Liver (tissue), 9 donors: ENCODE data around the gene LY6G6C. TPM values are rescaled to one million over a fixed set of nuclear protein-coding genes. Genes with fewer than 3 reads are reported as not detected.
A peak's percentile ranks its signal among the peaks of the same experiment; 100 is the strongest.

ENCODE experiments used
- DNase-seq: peaks from one replicate; pipeline ENCODE4 v3.0.0-alpha.2; 2017; ENCODE audit warnings: low spot score
- H3K27ac ChIP-seq, 2 donors: one replicate each; pipeline ENCODE4 v1.7.0; 2013; ENCODE audit warnings: inconsistent platforms in 2 of 2, low read length in 2 of 2, control low read depth in 1 of 2, low read depth in 1 of 2, mild to moderate bottlenecking in 1 of 2
- H3K27me3 ChIP-seq, 4 donors: one replicate each; pipeline versions ENCODE4 v1.6.1 to v1.7.0; 2013; ENCODE audit warnings: low read length in 3 of 4, inconsistent platforms in 1 of 4, mild to moderate bottlenecking in 1 of 4, moderate library complexity in 1 of 4; ENCODE audit not compliant: control insufficient read depth in 4 of 4, insufficient read depth in 4 of 4
- H3K36me3 ChIP-seq, 4 donors: one replicate each; pipeline versions ENCODE4 v1.6.1 to v1.7.0; 2013; ENCODE audit warnings: low read length in 3 of 4, mild to moderate bottlenecking in 3 of 4, low read depth in 1 of 4, moderate library complexity in 1 of 4; ENCODE audit not compliant: control insufficient read depth in 4 of 4, insufficient read depth in 3 of 4
- H3K4me1 ChIP-seq, 4 donors: one replicate each; pipeline versions ENCODE4 v1.6.1 to v1.7.0; 2013; ENCODE audit warnings: low read length in 3 of 4, mild to moderate bottlenecking in 3 of 4, moderate library complexity in 1 of 4; ENCODE audit not compliant: control insufficient read depth in 4 of 4, insufficient read depth in 4 of 4
- H3K4me3 ChIP-seq, 3 donors: one replicate each; pipeline versions ENCODE4 v1.6.1 to v1.7.0; 2013; ENCODE audit warnings: low read length in 3 of 3, control low read depth in 1 of 3, low read depth in 1 of 3, mild to moderate bottlenecking in 1 of 3
- H3K9ac ChIP-seq, 2 donors: one replicate each; pipeline ENCODE4 v1.7.0; 2013; ENCODE audit warnings: low read length in 2 of 2, mild to moderate bottlenecking in 2 of 2, moderate library complexity in 2 of 2, control low read depth in 1 of 2, low read depth in 1 of 2
- H3K9me3 ChIP-seq, 4 donors: one replicate each; pipeline versions ENCODE4 v1.6.1 to v1.7.0; 2013; ENCODE audit warnings: low read length in 3 of 4; ENCODE audit not compliant: control insufficient read depth in 4 of 4
- ATF3 ChIP-seq: IDR thresholded peaks from 2 replicates; pipeline ENCODE4 v1.6.1; 2016; ENCODE audit warnings: antibody characterized with exemption
- FOXA1 ChIP-seq: IDR thresholded peaks from 2 replicates; pipeline ENCODE4 v1.6.1; 2016; ENCODE audit warnings: antibody characterized with exemption
- JUND ChIP-seq, 2 donors: IDR thresholded peaks; 2 replicates each; pipeline ENCODE4 v1.6.1; 2016; ENCODE audit warnings: antibody characterized with exemption in 2 of 2
- RAD21 ChIP-seq, 2 donors: IDR thresholded peaks; 2 replicates each; pipeline ENCODE4 v1.6.1; 2016; ENCODE audit warnings: antibody characterized with exemption in 2 of 2, mild to moderate bottlenecking in 2 of 2
- REST ChIP-seq: IDR thresholded peaks from 2 replicates; pipeline ENCODE4 v1.6.1; 2016; ENCODE audit warnings: antibody characterized with exemption, mild to moderate bottlenecking
- RXRA ChIP-seq, 2 donors: IDR thresholded peaks; 2 replicates each; pipeline ENCODE4 v1.6.1; 2017 to 2018; ENCODE audit warnings: antibody characterized with exemption in 2 of 2, mild to moderate bottlenecking in 1 of 2
- SP1 ChIP-seq: IDR thresholded peaks from 2 replicates; pipeline ENCODE4 v1.6.1; 2018; ENCODE audit warnings: antibody characterized with exemption, mild to moderate bottlenecking
- YY1 ChIP-seq: IDR thresholded peaks from 2 replicates; pipeline ENCODE4 v1.6.1; 2016; ENCODE audit warnings: antibody characterized with exemption, mild to moderate bottlenecking
- ZBTB33 ChIP-seq: IDR thresholded peaks from 2 replicates; pipeline ENCODE4 v1.6.1; 2016; ENCODE audit warnings: antibody characterized with exemption
- WGBS: extraction: QIAGEN DNeasy Blood & Tissue Kit; methylation state at CpG from one replicate; pipeline ENCODE4 v1.1.7; 2013; 5-methylcytosine and 5-hydroxymethylcytosine counted together
- polyA plus RNA-seq, 2 donors: library from polyadenylated mRNA; stranded (reverse) in 1 of 2; unstranded in 1 of 2; fragments of 200-250 nt in 1 of 2; fragments of >200 nt in 1 of 2; fragmentation: Nextera tagmentation in 1 of 2; extraction: Ambion mirVana in 1 of 2; gene quantifications; one replicate each; pipeline versions ENCODE4 v1.2.1 to v1.2.3, GENCODE V29; 2013 to 2015
- total RNA-seq, 2 donors: library from RNA; depleted of rRNA; stranded (reverse); fragments of >200 nt; gene quantifications; one replicate each; pipeline ENCODE4 v1.2.3, GENCODE V29; 2014
- donor health status: healthy.
- donor health status: healthy.
- donor health status: healthy.
- donor health status: healthy.
- donor health status: healthy.

Gene LY6G6C
- total and polyA plus RNA-seq, 4 donors = not detected

GRCh38 chr6:31690231-31691077 lies 31.1 kb downstream of the LY6G6C start (continued):
- no peak for TF ChIP-seq REST

- Histone ChIP-seq H3K36me3 (peaks cover 4 to 82% (median 61%) of the 10 kb centered on the region in 4 donors), H3K27ac (no peak overlapping the region), H3K4me1 (no peaks in the 10 kb centered on the region), H3K4me3 (no peak overlapping the region), H3K9ac (no peak overlapping the region), H3K27me3 (no peaks in the 10 kb centered on the region), H3K9me3 (no peaks in the 10 kb centered on the region)
- 85% methylated on average over 11 of the region's 11 CpGs for WGBS
- no peak for TF ChIP-seq FOXA1
- TF ChIP-seq RAD21 (IDR thresholded peaks at IDR 0.05) = peak in 1 of 2 donors; percentile 17
- no peak for DNase-seq
Measured at GRCh38 chr6:31689249-31690110, 32.1 kb downstream of the LY6G6C start.

GRCh38 chr6:31687860-31688693 lies 33.5 kb downstream of the LY6G6C start:
- Histone ChIP-seq H3K4me3 (no peak overlapping the region), H3K27me3 (no peaks in the 10 kb centered on the region), H3K4me1 (peaks cover 0 to 3% (median 1%) of the 10 kb centered on the region in 4 donors), H3K36me3 (peaks cover 4 to 71% (median 59%) of the 10 kb centered on the region in 4 donors), H3K9me3 (no peaks in the 10 kb centered on the region), H3K27ac (no peak overlapping the region), H3K9ac (no peak overlapping the region)
- TF ChIP-seq ZBTB33 = no peak
- no peak for TF ChIP-seq YY1
- no peak for TF ChIP-seq ATF3
- TF ChIP-seq RXRA (IDR thresholded peaks at IDR 0.05) = no peak
- TF ChIP-seq JUND (IDR thresholded peaks at IDR 0.05) = no peak
- no peak for TF ChIP-seq SP1
- no peak for DNase-seq
- 91% methylated on average over 14 of the region's 14 CpGs for WGBS
